ENCODE data around the gene SUMF1.

Gene SUMF1

GRCh38 chr3:4497005-4497692, 30.1 kb upstream of the SUMF1 start:
- DNase-seq, result no peak

GRCh38 chr3:4496087-4496452, 29.0 kb upstream of the SUMF1 start:
- DNase-seq, result no peak

DNA sequence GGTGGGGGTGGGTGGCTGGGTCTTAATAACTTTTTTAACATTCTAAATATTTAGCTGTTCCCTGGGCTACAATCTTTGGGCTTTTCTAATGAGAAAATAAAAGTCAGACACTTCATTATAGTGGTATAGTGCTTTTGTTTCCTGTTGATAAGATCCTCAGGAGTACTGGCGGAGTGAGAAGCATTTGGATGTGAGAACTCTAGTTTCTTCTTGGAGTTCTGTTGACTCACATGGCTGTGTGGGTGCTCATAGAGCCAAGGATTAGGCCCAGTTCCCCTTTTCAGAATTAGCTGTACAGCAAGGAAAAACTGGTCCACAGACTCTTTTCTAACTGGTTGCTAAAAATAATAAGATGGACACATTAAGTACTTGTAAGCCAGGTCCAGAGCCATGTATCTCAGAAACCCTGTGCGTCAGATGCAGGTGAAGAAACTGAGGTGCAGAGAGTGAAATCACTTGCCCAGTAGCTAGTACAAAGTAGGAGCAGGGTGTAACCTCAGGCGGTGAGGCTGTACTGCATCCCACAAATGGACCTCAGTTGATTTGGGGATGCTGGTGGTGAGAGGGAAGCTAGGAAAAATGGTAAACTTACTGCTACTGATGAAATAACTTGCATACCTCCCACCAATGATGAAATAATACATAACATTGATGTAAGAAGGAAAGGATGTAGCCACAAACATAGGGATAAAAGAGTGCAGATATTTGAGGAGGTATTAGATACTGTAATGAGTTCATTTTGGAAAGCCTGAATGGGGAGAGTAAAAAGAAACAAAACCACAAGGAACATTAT, 28.4 kb upstream of the SUMF1 start:
- DNase-seq, result peak; percentile 79

DNA sequence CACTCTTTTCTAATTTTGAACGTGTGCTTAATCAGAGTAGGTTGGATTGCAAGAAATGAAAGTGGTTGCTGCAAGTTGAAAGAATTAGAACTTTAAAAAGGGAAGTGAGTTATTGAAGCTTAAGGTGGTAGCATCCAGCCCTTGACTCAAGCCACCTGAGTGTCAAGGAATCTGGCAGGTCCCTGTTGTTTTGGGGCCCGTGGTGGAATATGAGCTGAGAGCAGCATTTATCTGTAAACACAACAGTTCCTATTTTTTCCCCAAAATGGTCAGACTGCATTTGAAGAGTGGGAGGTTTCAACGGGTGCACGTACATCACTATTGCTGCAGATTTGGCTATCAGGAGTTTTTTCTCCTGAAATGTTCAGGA, 27.8 kb upstream of the SUMF1 start:
- no peak for DNase-seq

- peak; percentile 56 for DNase-seq
These were observed 27.1 kb upstream of the SUMF1 start for GRCh38 chr3:4493941-4494894.

- DNase-seq, result peak; percentile 100
These were observed 26.2 kb upstream of the SUMF1 start, which contains the start of gene ITPR1 for GRCh38 chr3:4493014-4493940. Gene ITPR1 (plus strand): TSS chr3:4493348. CDS start chr3:4516492, 23,144 bp downstream.

- DNase-seq, result peak; percentile 75
These were observed 25.3 kb upstream of the SUMF1 start for GRCh38 chr3:4492208-4493013.

DNA sequence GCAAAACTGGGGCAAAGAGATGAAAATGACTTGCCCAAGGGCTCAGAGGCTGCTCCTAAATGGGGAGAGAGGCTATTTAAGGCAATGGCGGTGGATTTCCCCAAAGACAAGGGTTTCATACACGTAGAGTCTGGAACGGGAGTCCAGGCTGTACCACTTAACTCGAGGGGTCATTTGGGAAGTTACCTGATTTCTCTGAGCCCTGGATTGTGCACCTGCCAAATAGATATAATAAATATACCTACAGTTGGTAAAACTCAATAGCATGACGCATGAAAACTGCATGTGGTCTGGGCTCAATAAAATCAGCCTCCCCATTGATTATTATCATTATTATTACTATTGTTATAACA, 24.8 kb upstream of the SUMF1 start:
- DNase-seq, result no peak

GRCh38 chr3:4478261-4478660, 11.2 kb upstream of the SUMF1 start:
- peak; percentile 52 for DNase-seq

GRCh38 chr3:4476496-4476895, 9.4 kb upstream of the SUMF1 start:
- no peak for DNase-seq

DNA sequence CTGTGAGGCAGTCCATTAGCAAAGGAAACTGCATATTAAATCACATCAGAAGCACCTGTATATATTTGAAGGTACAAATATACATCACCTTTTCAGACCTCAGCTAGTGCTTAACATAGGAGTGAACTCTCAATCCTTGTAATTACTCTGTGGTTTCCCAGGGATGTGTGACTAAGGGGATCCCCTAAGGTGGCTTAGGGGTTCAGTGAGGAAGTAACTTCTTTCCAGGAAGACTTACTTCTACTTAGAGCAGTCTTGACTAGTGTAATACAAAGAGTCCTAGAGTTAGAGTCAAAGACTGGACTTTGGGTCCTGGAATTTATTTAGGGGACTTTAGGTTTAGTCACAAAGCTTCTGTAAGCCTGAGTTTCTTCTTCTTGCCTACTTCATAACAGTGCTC, 8.7 kb upstream of the SUMF1 start:
- DNase-seq, result no peak

DNA sequence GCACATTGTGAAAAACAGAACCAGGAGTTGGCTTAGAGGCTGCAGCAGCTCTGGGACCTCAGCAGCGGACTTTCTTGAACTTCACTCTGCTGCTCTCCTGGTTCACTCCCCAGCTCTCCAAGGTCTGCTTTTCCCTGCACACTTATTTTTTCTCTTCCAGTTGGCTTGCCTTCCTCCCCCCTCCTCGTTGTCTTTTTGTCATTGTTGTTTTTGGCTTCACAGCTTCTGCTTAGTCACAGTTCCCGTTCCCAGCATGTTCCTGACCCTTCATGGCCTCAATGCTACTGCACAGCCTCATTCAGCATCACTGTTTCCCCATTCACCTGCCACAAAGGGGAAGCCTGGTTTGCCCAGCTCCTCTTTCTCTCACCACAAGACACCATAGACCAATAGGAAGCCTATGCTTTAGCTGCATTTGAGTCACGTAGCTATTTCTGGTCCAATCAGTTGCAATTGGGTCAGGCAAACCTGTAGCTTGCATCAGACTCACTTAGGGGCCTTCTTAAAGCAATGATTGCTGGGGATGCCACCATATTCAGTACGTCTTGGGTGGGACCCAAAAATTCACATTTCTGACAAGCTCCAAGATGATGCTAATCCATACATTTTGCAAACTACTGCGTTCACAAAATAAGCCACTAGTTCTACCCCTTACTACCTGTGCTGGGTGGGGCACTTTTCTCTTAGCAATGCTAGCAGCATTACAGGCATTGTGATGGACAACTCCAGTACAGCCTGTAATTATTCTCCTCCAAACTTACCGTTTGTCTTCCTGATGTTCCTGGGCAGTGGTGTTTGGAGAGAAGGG, 7.8 kb upstream of the SUMF1 start:
- peak; percentile 79 for DNase-seq

DNA sequence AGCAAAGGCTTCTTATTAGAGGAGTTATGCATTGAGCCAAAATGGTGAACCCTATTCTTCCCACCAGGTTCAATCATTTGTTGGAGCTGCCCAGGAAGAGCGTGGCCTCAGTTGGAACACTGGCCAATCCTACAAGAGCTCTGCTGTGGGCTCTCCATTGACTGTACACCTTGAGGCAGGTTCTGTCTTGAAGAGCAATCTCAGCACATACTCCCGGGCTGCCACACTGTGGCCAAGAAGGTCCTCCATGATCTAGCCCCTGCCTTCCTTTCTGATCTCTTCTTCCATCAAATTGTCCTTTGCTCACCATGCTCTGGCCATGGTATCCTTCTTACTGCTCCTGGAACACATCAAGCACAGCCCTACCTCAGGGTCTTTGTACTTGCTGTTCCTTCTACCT, 5.7 kb upstream of the SUMF1 start:
- DNase-seq, result no peak

- no peak for DNase-seq
These were observed 5.2 kb upstream of the SUMF1 start for GRCh38 chr3:4472312-4472711.

GRCh38 chr3:4471907-4472306, 4.8 kb upstream of the SUMF1 start:
- no peak for DNase-seq

DNA sequence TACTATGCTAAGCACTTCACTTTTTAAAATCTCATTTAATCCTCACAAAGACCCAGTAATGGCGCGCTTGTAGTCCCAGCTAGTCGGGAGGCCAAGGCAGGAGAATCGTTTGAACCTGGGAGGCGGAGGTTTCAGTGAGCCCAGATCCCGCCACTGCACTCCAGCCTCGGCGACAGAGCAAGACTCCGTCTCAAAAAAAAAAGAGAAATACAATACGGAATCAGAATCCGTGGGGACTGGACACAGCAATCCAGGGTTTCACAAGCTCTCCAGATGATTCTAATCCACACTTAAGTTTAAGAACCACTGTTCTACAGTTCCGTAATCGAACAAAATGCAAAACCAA, 426 bp upstream of the SUMF1 start:
- DNase-seq, result no peak

- DNase-seq, result peak; percentile 19
These were observed 2.5 kb downstream of the SUMF1 start for GRCh38 chr3:4464576-4464975.

GRCh38 chr3:4462369-4463040, 4.6 kb downstream of the SUMF1 start:
- DNase-seq, result peak; percentile 71

- DNase-seq, result no peak
These were observed 5.5 kb downstream of the SUMF1 start for GRCh38 chr3:4461468-4462090.

GRCh38 chr3:4460334-4460733, 6.7 kb downstream of the SUMF1 start:
- DNase-seq, result no peak
